Measurements from ENCODE around the gene STIM2. TPM values are rescaled to one million over a fixed set of nuclear protein-coding genes. Genes with fewer than 3 reads are reported as not detected.
A peak's percentile ranks its signal among the peaks of the same experiment; 100 is the strongest.

STIM2 gene
- total RNA-seq, 1 donor from 2014 or later, result 18.4 TPM

DNA sequence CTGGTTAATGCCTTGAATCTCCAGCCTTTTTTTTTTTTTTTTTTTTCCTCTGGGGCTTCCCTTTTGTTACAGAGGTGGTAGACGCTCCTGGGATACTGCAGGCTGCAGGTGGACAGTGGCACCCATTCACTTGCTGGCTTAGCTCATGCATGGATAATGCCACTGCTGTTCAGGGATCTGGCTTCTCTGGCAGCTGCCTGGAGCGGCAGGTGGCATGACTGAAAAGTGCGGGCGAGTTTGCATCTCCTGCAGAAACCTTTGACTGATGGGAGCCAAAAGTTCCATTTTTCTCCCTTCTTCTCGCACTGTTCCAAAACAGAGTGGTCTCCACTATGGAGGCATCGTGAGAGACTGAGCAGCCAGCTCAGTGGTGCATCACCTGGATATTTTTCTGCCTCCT, 5.9 kb upstream of the STIM2 start:
- Histone ChIP-seq H3K9me3 (ENCODE audit: insufficient read depth, low read depth, low read length) (no peaks in the 10 kb centered on the region), H3K4me3 (ENCODE audit: insufficient read depth, low read depth, low read length) (no peak overlapping the region), H3K4me2 (ENCODE audit: low read length) (no peak overlapping the region), H3K27ac (ENCODE audit: low read depth, low read length) (no peak overlapping the region), H3K27me3 (ENCODE audit: insufficient read depth, low read length) (no peaks in the 10 kb centered on the region), H4K20me1 (ENCODE audit: insufficient read depth, low read length) (no peaks in the 10 kb centered on the region), H3K4me1 (ENCODE audit: insufficient read depth, low read length) (peaks cover 19% of the 10 kb centered on the region), H3K36me3 (ENCODE audit: insufficient read depth, low read length) (no peaks in the 10 kb centered on the region), H3K79me2 (ENCODE audit: insufficient read depth, low read length) (no peaks in the 10 kb centered on the region), H3K9ac (ENCODE audit: low read length) (no peak overlapping the region), H2AFZ (ENCODE audit: low read depth, low read length) (no peak overlapping the region)
- H3K36me3 Mint-ChIP-seq (ENCODE audit: low read depth, unreplicated experiment), result no peaks in the 10 kb centered on the region
- FAIRE-seq (no peak), DNase-seq (ENCODE audit: low read depth) (no peak)
- peaks cover 12% of the 10 kb centered on the region for H3K4me1 Mint-ChIP-seq (ENCODE audit: low read depth, unreplicated experiment)
- H3K27ac Mint-ChIP-seq (ENCODE audit: unreplicated experiment), result no peak overlapping the region
- H3K27me3 Mint-ChIP-seq (ENCODE audit: low read depth, unreplicated experiment), result no peaks in the 10 kb centered on the region
- H3K4me3 Mint-ChIP-seq (ENCODE audit: unreplicated experiment), result no peak overlapping the region
- no peaks in the 10 kb centered on the region for H3K9me3 Mint-ChIP-seq (ENCODE audit: unreplicated experiment)
- TF ChIP-seq EZH2 (IDR thresholded peaks at IDR 0.05; ENCODE audit: insufficient read depth, low read length), result no peak
- TF ChIP-seq, protein P1, sequence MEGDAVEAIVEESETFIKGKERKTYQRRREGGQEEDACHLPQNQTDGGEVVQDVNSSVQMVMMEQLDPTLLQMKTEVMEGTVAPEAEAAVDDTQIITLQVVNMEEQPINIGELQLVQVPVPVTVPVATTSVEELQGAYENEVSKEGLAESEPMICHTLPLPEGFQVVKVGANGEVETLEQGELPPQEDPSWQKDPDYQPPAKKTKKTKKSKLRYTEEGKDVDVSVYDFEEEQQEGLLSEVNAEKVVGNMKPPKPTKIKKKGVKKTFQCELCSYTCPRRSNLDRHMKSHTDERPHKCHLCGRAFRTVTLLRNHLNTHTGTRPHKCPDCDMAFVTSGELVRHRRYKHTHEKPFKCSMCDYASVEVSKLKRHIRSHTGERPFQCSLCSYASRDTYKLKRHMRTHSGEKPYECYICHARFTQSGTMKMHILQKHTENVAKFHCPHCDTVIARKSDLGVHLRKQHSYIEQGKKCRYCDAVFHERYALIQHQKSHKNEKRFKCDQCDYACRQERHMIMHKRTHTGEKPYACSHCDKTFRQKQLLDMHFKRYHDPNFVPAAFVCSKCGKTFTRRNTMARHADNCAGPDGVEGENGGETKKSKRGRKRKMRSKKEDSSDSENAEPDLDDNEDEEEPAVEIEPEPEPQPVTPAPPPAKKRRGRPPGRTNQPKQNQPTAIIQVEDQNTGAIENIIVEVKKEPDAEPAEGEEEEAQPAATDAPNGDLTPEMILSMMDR (IDR thresholded peaks at IDR 0.05; ENCODE audit: insufficient read depth, low read depth, low read length), result no peak

- Histone ChIP-seq H3K36me3 (ENCODE audit: insufficient read depth, low read length) (no peaks in the 10 kb centered on the region), H4K20me1 (ENCODE audit: insufficient read depth, low read length) (peaks cover 3% of the 10 kb centered on the region), H3K27ac (ENCODE audit: low read depth, low read length) (peak overlapping the region; percentile 63), H3K4me2 (ENCODE audit: low read length) (peak overlapping the region; percentile 98), H3K9ac (ENCODE audit: low read length) (peak overlapping the region; percentile 86), H2AFZ (ENCODE audit: low read depth, low read length) (peak overlapping the region; percentile 98), H3K79me2 (ENCODE audit: insufficient read depth, low read length) (peaks cover 4% of the 10 kb centered on the region), H3K27me3 (ENCODE audit: insufficient read depth, low read length) (no peaks in the 10 kb centered on the region), H3K4me1 (ENCODE audit: insufficient read depth, low read length) (peaks cover 23% of the 10 kb centered on the region), H3K9me3 (ENCODE audit: insufficient read depth, low read depth, low read length) (no peaks in the 10 kb centered on the region), H3K4me3 (ENCODE audit: insufficient read depth, low read depth, low read length) (peak overlapping the region; percentile 96)
- TF ChIP-seq EZH2 (IDR thresholded peaks at IDR 0.05; ENCODE audit: insufficient read depth, low read length), result no peak
- TF ChIP-seq, protein P1 (IDR thresholded peaks at IDR 0.05; ENCODE audit: insufficient read depth, low read depth, low read length), result no peak
- peak overlapping the region; percentile 70 for H3K27ac Mint-ChIP-seq (ENCODE audit: unreplicated experiment)
- peaks cover 15% of the 10 kb centered on the region for H3K4me1 Mint-ChIP-seq (ENCODE audit: low read depth, unreplicated experiment)
- DNase-seq (ENCODE audit: low read depth) (no peak), FAIRE-seq (no peak)
- H3K4me3 Mint-ChIP-seq (ENCODE audit: unreplicated experiment), result peak overlapping the region; percentile 85
- no peaks in the 10 kb centered on the region for H3K9me3 Mint-ChIP-seq (ENCODE audit: unreplicated experiment)
- H3K27me3 Mint-ChIP-seq (ENCODE audit: low read depth, unreplicated experiment), result no peaks in the 10 kb centered on the region
- no peaks in the 10 kb centered on the region for H3K36me3 Mint-ChIP-seq (ENCODE audit: low read depth, unreplicated experiment)
Observed at GRCh38 chr4:26856906-26857277, 3.7 kb upstream of the STIM2 start.

DNA sequence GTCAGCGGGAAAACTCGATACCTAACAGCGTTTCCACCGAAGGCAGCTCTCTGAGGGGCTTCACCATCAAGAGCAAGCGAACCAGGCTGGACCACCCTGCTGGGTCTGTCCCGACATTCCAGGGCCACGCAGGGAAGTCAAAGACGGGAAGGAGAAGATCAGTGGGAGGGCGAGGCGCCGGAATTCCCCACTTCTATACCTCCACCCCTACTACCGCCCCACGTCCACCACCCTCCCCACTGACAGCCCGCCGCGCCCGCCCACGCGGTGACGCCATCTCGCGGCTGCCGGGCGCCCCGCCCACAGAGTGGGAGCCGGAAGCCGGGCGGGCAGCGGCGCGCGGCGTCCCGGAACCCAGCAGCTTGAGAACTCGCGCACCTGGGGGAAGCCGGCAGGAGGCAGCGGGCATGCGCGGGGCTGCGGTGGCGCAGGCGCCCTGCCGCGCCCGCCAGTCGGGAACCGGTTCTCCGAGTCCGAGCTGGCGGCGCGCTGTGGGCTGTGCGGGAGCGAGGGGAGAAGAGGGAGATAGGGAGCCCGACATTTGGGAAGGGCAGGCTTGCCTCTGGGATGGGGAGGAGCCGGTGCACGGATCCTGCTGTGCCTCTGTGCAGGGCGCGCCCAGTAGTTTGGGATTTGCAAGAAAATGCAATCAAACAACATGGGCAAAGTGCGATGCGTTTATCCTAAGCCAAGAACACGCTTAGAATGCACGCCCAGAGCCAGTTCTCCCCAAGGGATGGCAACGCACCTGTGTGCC, 3.2 kb upstream of the STIM2 start:
- Histone ChIP-seq H3K27me3 (ENCODE audit: insufficient read depth, low read length) (no peaks in the 10 kb centered on the region), H4K20me1 (ENCODE audit: insufficient read depth, low read length) (peaks cover 8% of the 10 kb centered on the region), H2AFZ (ENCODE audit: low read depth, low read length) (peak overlapping the region; percentile 98), H3K9ac (ENCODE audit: low read length) (peak overlapping the region; percentile 86), H3K36me3 (ENCODE audit: insufficient read depth, low read length) (no peaks in the 10 kb centered on the region), H3K27ac (ENCODE audit: low read depth, low read length) (peak overlapping the region; percentile 63), H3K79me2 (ENCODE audit: insufficient read depth, low read length) (peaks cover 9% of the 10 kb centered on the region), H3K4me1 (ENCODE audit: insufficient read depth, low read length) (peaks cover 23% of the 10 kb centered on the region), H3K4me3 (ENCODE audit: insufficient read depth, low read depth, low read length) (peak overlapping the region; percentile 96), H3K9me3 (ENCODE audit: insufficient read depth, low read depth, low read length) (no peaks in the 10 kb centered on the region), H3K4me2 (ENCODE audit: low read length) (peak overlapping the region; percentile 98)
- Mint-ChIP-seq H3K27me3 (ENCODE audit: low read depth, unreplicated experiment) (no peaks in the 10 kb centered on the region), H3K36me3 (ENCODE audit: low read depth, unreplicated experiment) (no peaks in the 10 kb centered on the region), H3K9me3 (ENCODE audit: unreplicated experiment) (no peaks in the 10 kb centered on the region), H3K27ac (ENCODE audit: unreplicated experiment) (peak overlapping the region; percentile 70), H3K4me1 (ENCODE audit: low read depth, unreplicated experiment) (peaks cover 15% of the 10 kb centered on the region), H3K4me3 (ENCODE audit: unreplicated experiment) (peak overlapping the region; percentile 85)
- FAIRE-seq, result no peak
- TF ChIP-seq EZH2 (IDR thresholded peaks at IDR 0.05; ENCODE audit: insufficient read depth, low read length), result no peak
- TF ChIP-seq, protein P1 (IDR thresholded peaks at IDR 0.05; ENCODE audit: insufficient read depth, low read depth, low read length), result no peak
- peak; percentile 74 for DNase-seq (ENCODE audit: low read depth)

Data from astrocyte (in vitro differentiated cells and primary cell).